Cardiac muscle cell (in vitro differentiated cells and primary cell): Measurements from ENCODE around the gene CCDC78. TPM values are rescaled to one million over a fixed set of nuclear protein-coding genes. Genes with fewer than 3 reads are reported as not detected.

Experiments
- DNase-seq, 2 donors: peaks; one replicate each; pipeline versions ENCODE4 v3.0.0 to v3.0.0-alpha.2; 2010 to 2017; ENCODE audit warnings: low read depth in 1 of 2, low spot score in 1 of 2
- H3K27ac ChIP-seq: fragments of 200-600 bp; sonication (generic); 2 replicates; pipeline ENCODE4 v1.5.1; 2016
- H3K27me3 ChIP-seq: fragments of 200-600 bp; sonication (generic); 2 replicates; pipeline ENCODE4 v1.6.0; 2016; ENCODE audit warnings: control low read depth
- H3K36me3 ChIP-seq: fragments of 200-600 bp; sonication (generic); 2 replicates; pipeline ENCODE4 v1.5.1; 2016; ENCODE audit warnings: control low read depth
- H3K4me1 ChIP-seq: fragments of 200-600 bp; sonication (generic); 2 replicates; pipeline ENCODE4 v1.8.1; 2017; ENCODE audit warnings: low read depth, mild to moderate bottlenecking, mixed run types
- H3K4me3 ChIP-seq: fragments of 200-600 bp; sonication (generic); 2 replicates; pipeline ENCODE4 v1.5.1; 2016; ENCODE audit warnings: mild to moderate bottlenecking
- H3K9me3 ChIP-seq: fragments of 200-600 bp; sonication (generic); 2 replicates; pipeline ENCODE4 v1.5.1; 2017; ENCODE audit warnings: low read depth, mild to moderate bottlenecking, control low read depth
- CTCF ChIP-seq: IDR thresholded peaks from 2 replicates; pipeline ENCODE4 v1.5.1; 2012; ENCODE audit warnings: low read depth, mild to moderate bottlenecking, low read length
- polyA plus RNA-seq: library from polyadenylated mRNA; unstranded; fragments of >200 nt; fragmentation: Nextera tagmentation; extraction: Ambion mirVana; gene quantifications from 2 replicates; pipeline ENCODE4 v1.2.1, GENCODE V29; 2016
- total RNA-seq: library from RNA; depleted of rRNA; stranded (reverse); fragments of >200 nt; gene quantifications from 2 replicates; pipeline ENCODE4 v1.2.3, GENCODE V29; 2016

The CCDC78 gene
- total and polyA plus RNA-seq, 2 experiments from 2014 or later: 4.2 to 16.5 TPM

GRCh38 chr16:766820-767640 lies 40.8 kb upstream of the CCDC78 start:
- H3K36me3 ChIP-seq: no peaks in the 10 kb centered on the region
- H3K4me1 ChIP-seq: no peaks in the 10 kb centered on the region
- TF ChIP-seq CTCF: no peak
- no peak overlapping the region for H3K4me3 ChIP-seq
- no peak for DNase-seq
- H3K27me3 ChIP-seq: no peaks in the 10 kb centered on the region
- no peaks in the 10 kb centered on the region for H3K9me3 ChIP-seq
- no peak overlapping the region for H3K27ac ChIP-seq

GRCh38 chr16:766008-766819 lies 40.0 kb upstream of the CCDC78 start:
- Histone ChIP-seq H3K36me3 (no peaks in the 10 kb centered on the region), H3K27ac (no peak overlapping the region), H3K4me1 (no peaks in the 10 kb centered on the region), H3K4me3 (no peak overlapping the region), H3K27me3 (no peaks in the 10 kb centered on the region), H3K9me3 (no peaks in the 10 kb centered on the region)
- DNase-seq: no peak
- TF ChIP-seq CTCF: no peak

GRCh38 chr16:765488-765865 lies 39.2 kb upstream of the CCDC78 start:
- H3K4me1 ChIP-seq: no peaks in the 10 kb centered on the region
- DNase-seq: no peak
- H3K27ac ChIP-seq: no peak overlapping the region
- H3K4me3 ChIP-seq: no peak overlapping the region
- no peak for TF ChIP-seq CTCF
- H3K27me3 ChIP-seq: no peaks in the 10 kb centered on the region
- no peaks in the 10 kb centered on the region for H3K36me3 ChIP-seq
- H3K9me3 ChIP-seq: no peaks in the 10 kb centered on the region

GRCh38 chr16:764848-765487 lies 38.7 kb upstream of the CCDC78 start:
- DNase-seq: no peak
- Histone ChIP-seq H3K4me3 (no peak overlapping the region), H3K36me3 (no peaks in the 10 kb centered on the region), H3K27me3 (no peaks in the 10 kb centered on the region), H3K4me1 (peaks cover 2% of the 10 kb centered on the region), H3K9me3 (no peaks in the 10 kb centered on the region), H3K27ac (no peak overlapping the region)
- TF ChIP-seq CTCF: no peak

GRCh38 chr16:764184-764750 lies 38.0 kb upstream of the CCDC78 start:
- H3K27me3 ChIP-seq: no peaks in the 10 kb centered on the region
- H3K4me3 ChIP-seq: no peak overlapping the region
- TF ChIP-seq CTCF: no peak
- H3K4me1 ChIP-seq: peaks cover 9% of the 10 kb centered on the region
- H3K27ac ChIP-seq: no peak overlapping the region
- no peak for DNase-seq
- H3K9me3 ChIP-seq: no peaks in the 10 kb centered on the region
- H3K36me3 ChIP-seq: no peaks in the 10 kb centered on the region
